ENCODE measurements around the gene TUSC7. TPM values are rescaled to one million over a fixed set of nuclear protein-coding genes. Genes with fewer than 3 reads are reported as not detected.

TUSC7 gene
- total and polyA plus RNA-seq, 2 experiments from 2014 or later: 0.21 TPM; not detected in 1

DNA sequence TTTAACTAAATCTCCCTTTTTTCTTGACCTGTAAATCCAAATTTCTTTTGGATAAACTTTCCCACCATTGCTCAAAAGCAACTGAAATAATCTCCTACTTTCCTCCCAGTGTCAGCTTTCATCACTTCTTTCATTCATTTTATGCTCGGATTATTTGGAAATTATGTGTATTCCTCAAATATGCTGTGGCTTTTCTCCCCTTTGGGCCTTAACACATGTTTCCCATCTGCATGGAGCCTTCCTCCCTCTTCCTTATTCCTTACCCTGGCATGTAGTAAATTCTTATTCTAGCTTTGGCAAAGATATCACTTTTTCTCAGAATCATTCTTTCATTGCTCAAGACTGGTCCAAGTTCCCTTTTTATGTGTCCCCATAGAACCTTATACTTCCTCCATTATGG is 41.8 kb upstream of the TUSC7 start:
- Histone ChIP-seq H3K27ac (no peak overlapping the region), H3K9me2 (ENCODE audit: insufficient read depth) (no peaks in the 10 kb centered on the region; the same call in 1 of the 2 replicates), H3K9ac (no peak overlapping the region), H2AFZ (no peak overlapping the region), H3K4me3 (no peak overlapping the region), H3K9me3 (ENCODE audit: low read depth) (no peaks in the 10 kb centered on the region), H3K79me2 (ENCODE audit: insufficient read depth) (no peaks in the 10 kb centered on the region), H3F3A (ENCODE audit: insufficient read depth) (no peaks in the 10 kb centered on the region), H3K4me2 (ENCODE audit: unreplicated experiment) (no peak overlapping the region), H4K20me1 (ENCODE audit: insufficient read depth) (no peaks in the 10 kb centered on the region), H3K36me3 (ENCODE audit: low read depth) (no peaks in the 10 kb centered on the region), H3K27me3 (replicated peaks; ENCODE audit: insufficient read depth) (no peaks in the 10 kb centered on the region), H3K4me1 (ENCODE audit: insufficient read depth) (no peaks in the 10 kb centered on the region)
- no peak for DNase-seq
- 20 to 28% methylated on average over 1 of the region's 1 CpG for WGBS, 2 experiments (ENCODE audit: low coverage in 1 of 2, low lambda C conversion rate in 2 of 2, missing lambda C conversion rate in 2 of 2)
- in situ Hi-C loops (cut with MboI): no loop called here
- TF ChIP-seq EZH2 (IDR thresholded peaks at IDR 0.05; ENCODE audit: insufficient read depth, poor library complexity, severe bottlenecking) (no peak), EZH2phosphoT487 (IDR thresholded peaks at IDR 0.05; ENCODE audit: insufficient read depth, low read depth) (no peak)

DNA sequence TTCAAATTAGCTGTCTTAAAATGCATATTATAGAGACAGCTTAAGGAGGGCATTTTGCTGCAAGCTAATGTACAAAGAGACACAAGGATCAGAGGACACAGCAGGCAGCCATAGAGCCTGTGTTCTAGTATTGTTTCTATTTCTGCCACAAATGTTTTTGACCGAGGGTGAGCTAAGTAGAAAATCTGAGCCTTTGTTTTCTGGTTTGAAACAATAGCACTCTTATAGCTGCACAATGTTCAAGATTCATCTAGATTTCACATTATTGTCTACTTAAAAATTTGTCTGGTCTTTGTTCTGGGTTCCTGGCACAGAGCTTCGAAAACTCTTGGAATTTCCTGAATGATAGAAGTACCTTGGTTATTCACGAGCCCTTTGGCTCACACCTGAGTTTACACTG is 40.0 kb upstream of the TUSC7 start:
- H3K9me2 ChIP-seq (ENCODE audit: insufficient read depth): no peaks in the 10 kb centered on the region; the same call in 1 of the 2 replicates
- no peak overlapping the region for H3K27ac ChIP-seq
- no peak overlapping the region for H3K4me2 ChIP-seq (ENCODE audit: unreplicated experiment)
- TF ChIP-seq EZH2 (IDR thresholded peaks at IDR 0.05; ENCODE audit: insufficient read depth, poor library complexity, severe bottlenecking) (no peak), EZH2phosphoT487 (IDR thresholded peaks at IDR 0.05; ENCODE audit: insufficient read depth, low read depth) (no peak)
- H3K36me3 ChIP-seq (ENCODE audit: low read depth): no peaks in the 10 kb centered on the region
- H3K4me3 ChIP-seq: no peak overlapping the region
- in situ Hi-C loops (cut with MboI): no loop called here
- H2AFZ ChIP-seq: no peak overlapping the region
- H3K9ac ChIP-seq: no peak overlapping the region
- 46 to 52% methylated on average over 3 of the region's 3 CpGs for WGBS, 2 experiments (ENCODE audit: low coverage in 1 of 2, low lambda C conversion rate in 2 of 2, missing lambda C conversion rate in 2 of 2)
- H3K9me3 ChIP-seq (ENCODE audit: low read depth): no peaks in the 10 kb centered on the region
- H3K27me3 ChIP-seq (replicated peaks; ENCODE audit: insufficient read depth): no peaks in the 10 kb centered on the region
- no peaks in the 10 kb centered on the region for H3K79me2 ChIP-seq (ENCODE audit: insufficient read depth)
- no peaks in the 10 kb centered on the region for H3K4me1 ChIP-seq (ENCODE audit: insufficient read depth)
- no peaks in the 10 kb centered on the region for H3F3A ChIP-seq (ENCODE audit: insufficient read depth)
- H4K20me1 ChIP-seq (ENCODE audit: insufficient read depth): no peaks in the 10 kb centered on the region
- no peak for DNase-seq

DNA sequence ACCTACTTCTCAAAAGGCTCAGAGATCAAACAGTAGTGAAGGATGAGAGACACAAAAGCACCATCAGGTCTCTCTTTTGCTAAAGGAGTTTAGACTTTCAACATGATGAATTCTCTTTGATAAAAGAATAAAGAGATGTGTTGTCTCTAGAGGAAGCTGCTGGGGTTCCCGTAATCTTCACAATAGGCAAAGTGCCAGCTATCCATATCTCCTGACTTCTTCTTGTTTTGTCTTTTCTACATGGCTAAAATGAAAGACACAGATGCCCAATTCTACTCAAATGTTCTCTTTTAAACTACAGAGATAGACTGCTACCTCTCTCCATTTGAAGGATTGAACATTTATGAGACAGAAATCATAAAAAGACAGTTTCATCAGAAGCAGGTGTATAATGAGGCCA is 38.4 kb upstream of the TUSC7 start:
- Histone ChIP-seq H3K4me3 (no peak overlapping the region), H3K4me2 (ENCODE audit: unreplicated experiment) (no peak overlapping the region), H3K4me1 (ENCODE audit: insufficient read depth) (no peaks in the 10 kb centered on the region), H3K9me2 (ENCODE audit: insufficient read depth) (no peaks in the 10 kb centered on the region; the same call in 1 of the 2 replicates), H4K20me1 (ENCODE audit: insufficient read depth) (no peaks in the 10 kb centered on the region), H3F3A (ENCODE audit: insufficient read depth) (no peaks in the 10 kb centered on the region), H3K27me3 (replicated peaks; ENCODE audit: insufficient read depth) (no peaks in the 10 kb centered on the region), H3K36me3 (ENCODE audit: low read depth) (no peaks in the 10 kb centered on the region), H2AFZ (no peak overlapping the region), H3K27ac (no peak overlapping the region), H3K9me3 (ENCODE audit: low read depth) (no peaks in the 10 kb centered on the region), H3K79me2 (ENCODE audit: insufficient read depth) (no peaks in the 10 kb centered on the region), H3K9ac (no peak overlapping the region)
- in situ Hi-C loops (cut with MboI): no loop called here
- 3 to 17% methylated on average over 1 of the region's 1 CpG for WGBS, 2 experiments (ENCODE audit: low coverage in 1 of 2, low lambda C conversion rate in 2 of 2, missing lambda C conversion rate in 2 of 2)
- DNase-seq: no peak
- no peak for TF ChIP-seq EZH2 (IDR thresholded peaks at IDR 0.05; ENCODE audit: insufficient read depth, poor library complexity, severe bottlenecking)
- TF ChIP-seq EZH2phosphoT487 (IDR thresholded peaks at IDR 0.05; ENCODE audit: insufficient read depth, low read depth): no peak

DNA sequence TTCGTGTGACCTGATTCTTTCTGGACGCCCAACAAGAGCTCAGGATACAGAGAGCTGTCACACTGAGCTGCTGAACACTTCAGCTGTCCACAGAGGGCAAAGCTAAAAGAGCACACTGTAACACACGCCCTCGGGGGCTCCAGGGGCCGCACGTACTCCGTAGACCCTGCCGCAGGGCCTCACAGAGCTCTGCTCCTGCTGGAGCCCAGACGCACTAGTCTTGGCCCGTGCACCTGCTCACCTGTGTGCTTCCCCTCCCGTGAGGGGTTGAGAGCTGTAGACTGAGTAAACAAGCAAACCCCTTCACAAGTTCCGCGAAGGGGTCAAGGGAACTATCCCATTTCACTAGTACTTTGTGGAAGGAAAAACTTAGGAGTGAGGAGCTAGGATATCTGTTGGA is 30.7 kb upstream of the TUSC7 start:
- no peaks in the 10 kb centered on the region for H4K20me1 ChIP-seq (ENCODE audit: insufficient read depth)
- H3K4me2 ChIP-seq (ENCODE audit: unreplicated experiment): no peak overlapping the region
- WGBS, 2 experiments (ENCODE audit: low coverage in 1 of 2, low lambda C conversion rate in 2 of 2, missing lambda C conversion rate in 2 of 2): 63 to 66% methylated on average over 13 of the region's 13 CpGs
- no peaks in the 10 kb centered on the region for H3F3A ChIP-seq (ENCODE audit: insufficient read depth)
- H2AFZ ChIP-seq: no peak overlapping the region
- no peaks in the 10 kb centered on the region for H3K27me3 ChIP-seq (replicated peaks; ENCODE audit: insufficient read depth)
- H3K27ac ChIP-seq: no peak overlapping the region
- no peaks in the 10 kb centered on the region for H3K9me3 ChIP-seq (ENCODE audit: low read depth)
- no peaks in the 10 kb centered on the region for H3K4me1 ChIP-seq (ENCODE audit: insufficient read depth)
- DNase-seq: no peak
- no peak overlapping the region for H3K4me3 ChIP-seq
- in situ Hi-C loops (cut with MboI): no loop called here
- H3K79me2 ChIP-seq (ENCODE audit: insufficient read depth): no peaks in the 10 kb centered on the region
- no peaks in the 10 kb centered on the region for H3K9me2 ChIP-seq (ENCODE audit: insufficient read depth)
- no peaks in the 10 kb centered on the region for H3K36me3 ChIP-seq (ENCODE audit: low read depth)
- no peak for TF ChIP-seq EZH2 (IDR thresholded peaks at IDR 0.05; ENCODE audit: insufficient read depth, poor library complexity, severe bottlenecking)
- no peak for TF ChIP-seq EZH2phosphoT487 (IDR thresholded peaks at IDR 0.05; ENCODE audit: insufficient read depth, low read depth)
- no peak overlapping the region for H3K9ac ChIP-seq

- no peak for DNase-seq
- H3K4me1 ChIP-seq (ENCODE audit: insufficient read depth): no peaks in the 10 kb centered on the region
- H3K4me3 ChIP-seq: no peak overlapping the region
- in situ Hi-C loops (cut with MboI): no loop called here
- H2AFZ ChIP-seq: no peak overlapping the region
- no peaks in the 10 kb centered on the region for H4K20me1 ChIP-seq (ENCODE audit: insufficient read depth)
- H3K27ac ChIP-seq: no peak overlapping the region
- no peaks in the 10 kb centered on the region for H3K9me2 ChIP-seq (ENCODE audit: insufficient read depth)
- whole genome bisulfite sequencing, 2 experiments (ENCODE audit: low coverage in 1 of 2, low lambda C conversion rate in 2 of 2, missing lambda C conversion rate in 2 of 2): 19 to 28% methylated on average over 2 of the region's 2 CpGs
- H3K27me3 ChIP-seq (replicated peaks; ENCODE audit: insufficient read depth): no peaks in the 10 kb centered on the region
- H3K9ac ChIP-seq: no peak overlapping the region
- no peak for TF ChIP-seq EZH2phosphoT487 (IDR thresholded peaks at IDR 0.05; ENCODE audit: insufficient read depth, low read depth)
- TF ChIP-seq EZH2 (IDR thresholded peaks at IDR 0.05; ENCODE audit: insufficient read depth, poor library complexity, severe bottlenecking): no peak
- H3F3A ChIP-seq (ENCODE audit: insufficient read depth): no peaks in the 10 kb centered on the region
- H3K9me3 ChIP-seq (ENCODE audit: low read depth): no peaks in the 10 kb centered on the region
- H3K36me3 ChIP-seq (ENCODE audit: low read depth): no peaks in the 10 kb centered on the region
- no peaks in the 10 kb centered on the region for H3K79me2 ChIP-seq (ENCODE audit: insufficient read depth)
- no peak overlapping the region for H3K4me2 ChIP-seq (ENCODE audit: unreplicated experiment)
These were observed 18.5 kb upstream of the TUSC7 start for GRCh38 chr3:116691041-116691440.

Measured in GM23248 (cell line).